ENCODE results near the gene FGD4. TPM values are rescaled to one million over a fixed set of nuclear protein-coding genes. Genes with fewer than 3 reads are reported as not detected.

The FGD4 gene
- total and polyA plus RNA-seq, 2 of the 4 experiments (the other 2 are of a cell fraction): 2.1 to 8.8 TPM

DNA sequence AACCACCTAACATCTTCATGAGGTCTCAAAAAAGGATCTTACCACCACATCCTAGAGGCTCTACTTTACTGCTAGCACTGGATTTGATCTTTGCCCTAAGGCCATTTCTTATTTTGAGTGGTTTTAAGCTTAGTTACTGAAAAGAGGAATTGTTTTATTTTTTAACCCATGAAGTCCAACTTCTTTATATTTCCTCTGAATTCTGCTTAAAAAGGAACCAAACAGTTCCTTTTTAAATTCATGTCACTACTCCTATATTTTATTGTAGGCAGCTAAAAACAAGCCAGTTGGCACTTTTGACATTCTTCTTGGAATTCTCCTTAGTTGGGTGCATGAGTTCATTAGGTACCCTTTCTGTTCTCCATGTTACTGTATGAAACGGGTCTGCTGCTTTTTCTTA is 76.4 kb downstream of the FGD4 start:
- no peak for ATAC-seq (ENCODE audit: low read depth)
- BruUV-seq (replicated peaks): no TSS peak
- Histone ChIP-seq H4K20me1 (ENCODE audit: insufficient read depth, low read length) (no peaks in the 10 kb centered on the region), H3K79me1 (ENCODE audit: low read depth in 1 of 2, low read length in 2 of 2) (no peaks in the 10 kb centered on the region), H3K9me1 (ENCODE audit: insufficient read depth, low read length) (peaks cover 6% of the 10 kb centered on the region), H2AFZ (replicated peaks; ENCODE audit: low read length, poor library complexity) (no peak overlapping the region), H2BK120ac (ENCODE audit: low read depth, low read length) (no peak overlapping the region), H3K36me3 (ENCODE audit: control insufficient read depth, insufficient read depth, low read length) (no peaks in the 10 kb centered on the region), H3K4me1 (ENCODE audit: control insufficient read depth, insufficient read depth, low read length) (no peaks in the 10 kb centered on the region), H3K4ac (ENCODE audit: low read depth, low read length) (no peak overlapping the region), H3K4me3 (ENCODE audit: insufficient read depth, low read depth, low read length) (no peak overlapping the region), H4K91ac (ENCODE audit: insufficient read depth, low read depth, low read length) (no peak overlapping the region), H3K23ac (ENCODE audit: low read depth, low read length) (no peak overlapping the region), H3K14ac (replicated peaks; ENCODE audit: low read depth, low read length) (no peak overlapping the region), H4K5ac (ENCODE audit: low read depth, low read length) (no peak overlapping the region), H2AK9ac (replicated peaks; ENCODE audit: low read depth, low read length, poor library complexity) (no peak overlapping the region), H2BK15ac (ENCODE audit: low read depth, low read length) (no peak overlapping the region), H3K9me3 (ENCODE audit: control insufficient read depth, insufficient read depth, low read length) (no peaks in the 10 kb centered on the region), H3K18ac (ENCODE audit: low read depth, low read length) (no peak overlapping the region), H3K27ac (ENCODE audit: insufficient read depth, low read length) (no peak overlapping the region), H3K4me2 (ENCODE audit: low read depth, low read length) (no peak overlapping the region), H2BK5ac (ENCODE audit: low read depth, low read length, poor library complexity, severe bottlenecking) (no peak overlapping the region), H3K9ac (ENCODE audit: low read depth, low read length) (no peak overlapping the region), H3K56ac (ENCODE audit: extremely low read depth, insufficient read depth, low read length) (no peak overlapping the region), H4K8ac (ENCODE audit: low read depth in 2 of 2, low read length in 2 of 2) (no peak overlapping the region), H2BK20ac (ENCODE audit: low read depth, low read length) (no peak overlapping the region), H2AK5ac (ENCODE audit: low read depth, low read length) (no peak overlapping the region), H3K27me3 (ENCODE audit: control insufficient read depth, insufficient read depth, low read length) (peaks cover 2% of the 10 kb centered on the region)
- POLR2A ChIA-PET (ENCODE audit: unreplicated experiment): interaction anchor here (0.6 kb wide), 1 partner anchor 9 kb away, joined by 3 read pairs; no protein-coding TSS in a partner anchor
- no CpG with 5 or more reads among the region's 1 CpG for WGBS, 2 experiments (ENCODE audit: extremely low coverage in 2 of 2, insufficient read length in 1 of 2)
- dilution Hi-C loops (cut with HindIII; ENCODE audit: low sequenced_read_pairs, unreplicated experiment): no loop called here
- in situ Hi-C loops (cut with MboI; ENCODE audit: low sequenced_read_pairs): no loop called here
- intact Hi-C loops (cut with micrococcal nuclease): no loop called here
- CTCF ChIA-PET: no interaction called here
- TF ChIP-seq, protein P1, sequence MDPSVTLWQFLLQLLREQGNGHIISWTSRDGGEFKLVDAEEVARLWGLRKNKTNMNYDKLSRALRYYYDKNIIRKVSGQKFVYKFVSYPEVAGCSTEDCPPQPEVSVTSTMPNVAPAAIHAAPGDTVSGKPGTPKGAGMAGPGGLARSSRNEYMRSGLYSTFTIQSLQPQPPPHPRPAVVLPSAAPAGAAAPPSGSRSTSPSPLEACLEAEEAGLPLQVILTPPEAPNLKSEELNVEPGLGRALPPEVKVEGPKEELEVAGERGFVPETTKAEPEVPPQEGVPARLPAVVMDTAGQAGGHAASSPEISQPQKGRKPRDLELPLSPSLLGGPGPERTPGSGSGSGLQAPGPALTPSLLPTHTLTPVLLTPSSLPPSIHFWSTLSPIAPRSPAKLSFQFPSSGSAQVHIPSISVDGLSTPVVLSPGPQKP (IDR thresholded peaks at IDR 0.05; ENCODE audit: borderline replicate concordance, low read depth, low read length): no peak
- TF ChIP-seq MAFK (IDR thresholded peaks at IDR 0.05; ENCODE audit: low read depth, low read length) (no peak), BHLHE40 (IDR thresholded peaks at IDR 0.05; ENCODE audit: low read depth, low read length) (no peak), CEBPB (IDR thresholded peaks at IDR 0.05; ENCODE audit: low read depth, low read length) (no peak), CHD1 (IDR thresholded peaks at IDR 0.05; ENCODE audit: low read depth, low read length) (no peak), RAD21 (IDR thresholded peaks at IDR 0.05; ENCODE audit: low read length) (no peak), MAZ (IDR thresholded peaks at IDR 0.05; ENCODE audit: borderline replicate concordance, low read depth, low read length) (no peak), MXI1 (IDR thresholded peaks at IDR 0.05; ENCODE audit: borderline replicate concordance, low read depth, low read length) (no peak), RCOR1 (IDR thresholded peaks at IDR 0.05; ENCODE audit: insufficient replicate concordance, low read length) (no peak), NFE2L2 (IDR thresholded peaks at IDR 0.05; ENCODE audit: low read depth, low read length) (no peak), FOS (IDR thresholded peaks at IDR 0.05; ENCODE audit: low read depth, low read length) (no peak), RFX5 (IDR thresholded peaks at IDR 0.05; ENCODE audit: low read depth, low read length) (no peak), SMC3 (IDR thresholded peaks at IDR 0.05; ENCODE audit: low read depth, low read length) (no peak)
- TF ChIP-seq, protein P2, sequence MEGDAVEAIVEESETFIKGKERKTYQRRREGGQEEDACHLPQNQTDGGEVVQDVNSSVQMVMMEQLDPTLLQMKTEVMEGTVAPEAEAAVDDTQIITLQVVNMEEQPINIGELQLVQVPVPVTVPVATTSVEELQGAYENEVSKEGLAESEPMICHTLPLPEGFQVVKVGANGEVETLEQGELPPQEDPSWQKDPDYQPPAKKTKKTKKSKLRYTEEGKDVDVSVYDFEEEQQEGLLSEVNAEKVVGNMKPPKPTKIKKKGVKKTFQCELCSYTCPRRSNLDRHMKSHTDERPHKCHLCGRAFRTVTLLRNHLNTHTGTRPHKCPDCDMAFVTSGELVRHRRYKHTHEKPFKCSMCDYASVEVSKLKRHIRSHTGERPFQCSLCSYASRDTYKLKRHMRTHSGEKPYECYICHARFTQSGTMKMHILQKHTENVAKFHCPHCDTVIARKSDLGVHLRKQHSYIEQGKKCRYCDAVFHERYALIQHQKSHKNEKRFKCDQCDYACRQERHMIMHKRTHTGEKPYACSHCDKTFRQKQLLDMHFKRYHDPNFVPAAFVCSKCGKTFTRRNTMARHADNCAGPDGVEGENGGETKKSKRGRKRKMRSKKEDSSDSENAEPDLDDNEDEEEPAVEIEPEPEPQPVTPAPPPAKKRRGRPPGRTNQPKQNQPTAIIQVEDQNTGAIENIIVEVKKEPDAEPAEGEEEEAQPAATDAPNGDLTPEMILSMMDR (conservative IDR thresholded peaks at IDR 0.05; ENCODE audit: low read depth, low read length): no peak
- DNase-seq: no peak

Data from IMR-90 (cell line).